Spleen (tissue), 11 donors: ENCODE results near the gene DNAJB4. TPM values are rescaled to one million over a fixed set of nuclear protein-coding genes. Genes with fewer than 3 reads are reported as not detected.

Experiments used
- DNase-seq: peaks from one replicate; pipeline ENCODE4 v3.0.0-alpha.2; 2020
- H3K27ac ChIP-seq, 8 donors: fragments of 200-600 bp; sonication (generic) in 7 of 8; 1 replicate in 4 of 8; 2 replicates in 4 of 8; pipeline versions ENCODE4 v1.5.0 to v1.8.0; 2016 to 2021; ENCODE audit warnings: inconsistent platforms in 4 of 8, mild to moderate bottlenecking in 4 of 8, moderate library complexity in 1 of 8
- H3K27me3 ChIP-seq, 7 donors: fragments of 200-600 bp; sonication (generic) in 6 of 7; replicated peaks in 1 of 7; 1 replicate in 4 of 7; 2 replicates in 3 of 7; pipeline versions ENCODE4 v1.5.0 to v1.8.0; 2016 to 2021; ENCODE audit warnings: inconsistent platforms in 3 of 7, mild to moderate bottlenecking in 1 of 7
- H3K36me3 ChIP-seq, 6 donors: fragments of 200-600 bp; sonication (generic) in 5 of 6; 1 replicate in 4 of 6; 2 replicates in 2 of 6; pipeline versions ENCODE4 v1.5.0 to v1.8.0; 2016 to 2021; ENCODE audit warnings: inconsistent platforms in 2 of 6
- H3K4me1 ChIP-seq, 6 donors: fragments of 200-600 bp; sonication (generic) in 5 of 6; 1 replicate in 3 of 6; 2 replicates in 3 of 6; pipeline versions ENCODE4 v1.5.0 to v1.8.0; 2016 to 2021; ENCODE audit warnings: inconsistent platforms in 3 of 6
- H3K4me3 ChIP-seq, 8 donors: fragments of 200-600 bp; sonication (generic) in 7 of 8; 1 replicate in 4 of 8; 2 replicates in 4 of 8; pipeline versions ENCODE4 v1.5.0 to v1.8.0; 2016 to 2021; ENCODE audit warnings: inconsistent platforms in 4 of 8, mild to moderate bottlenecking in 4 of 8, moderate library complexity in 2 of 8
- H3K9me3 ChIP-seq, 8 donors: fragments of 200-600 bp; sonication (generic) in 7 of 8; 1 replicate in 4 of 8; 2 replicates in 4 of 8; pipeline versions ENCODE4 v1.5.0 to v1.8.0; 2016 to 2021; ENCODE audit warnings: inconsistent platforms in 4 of 8
- POLR2A ChIP-seq, 3 donors: fragments of 450-650 bp; IDR thresholded peaks; one replicate each; pipeline ENCODE4 v1.5.1; 2017; ENCODE audit warnings: antibody characterized with exemption in 3 of 3, mild to moderate bottlenecking in 1 of 3
- POLR2AphosphoS5 ChIP-seq, 3 donors: sonication (generic); formaldehyde crosslinking; IDR thresholded peaks; one replicate each; pipeline ENCODE4 v1.5.1; 2017; ENCODE audit warnings: antibody characterized with exemption in 3 of 3
- WGBS, 5 donors: extraction: QIAGEN DNeasy Blood & Tissue Kit in 3 of 5; methylation state at CpG; one replicate each; pipeline versions ENCODE4 v1.1.5 to v1.1.7; 2013 to 2018; 5-methylcytosine and 5-hydroxymethylcytosine counted together
- intact Hi-C: fragments of 100-400 bp; cut with DNase I; formaldehyde crosslinking; loops from one replicate; pipeline ENCODE4 v1.15.0; 2023; ENCODE audit warnings: low total_unique reads
- polyA plus RNA-seq, 3 donors: library from polyadenylated mRNA; stranded (reverse); fragments of 200-250 nt; gene quantifications; one replicate each; pipeline ENCODE4 v1.2.1, GENCODE V29; 2013
- total RNA-seq, 7 donors: library from RNA; depleted of rRNA in 3 of 7; stranded (reverse); fragments of >200 nt in 3 of 7; fragmentation: NEBNext Ultra II Directional in 4 of 7; extraction: Animal tissue kit (Norgen Biotek cat#: 25700) in 4 of 7; gene quantifications; one replicate each; pipeline versions ENCODE4 v1.1.0 to v1.2.1, GENCODE V29; 2016 to 2021
- TF ChIP-seq, protein P1 (sequence below), 11 experiments: fragments of 200-600 bp in 7 of 11; fragments of 450-650 bp in 4 of 11; sonication (generic) in 4 of 11; IDR thresholded peaks in 8 of 11; conservative IDR thresholded peaks in 3 of 11; 1 replicate in 7 of 11; 2 replicates in 4 of 11; pipeline versions ENCODE4 v1.4.0 to v1.8.0; 2016 to 2021; ENCODE audit warnings: antibody characterized with exemption in 11 of 11, inconsistent platforms in 4 of 11, mild to moderate bottlenecking in 1 of 11
- donor health status: healthy with polysubstance abuse.
- donor health status: DM: no; HTN: no; CAD: no; lungs with moderate emphysema.
- donor health status: DM: no; HTN: no; CAD: no.
- donor health status: Bipolar disorder and iron deficiency.
- donor health status: healthy.
- donor health status: DM: no; HTN: no; CAD: no.
- donor health status: DM: yes; HTN: yes; CAD: no.

The DNAJB4 gene
- total and polyA plus RNA-seq, 10 donors: 10.5 to 66.2 (median 47.1) TPM

DNA sequence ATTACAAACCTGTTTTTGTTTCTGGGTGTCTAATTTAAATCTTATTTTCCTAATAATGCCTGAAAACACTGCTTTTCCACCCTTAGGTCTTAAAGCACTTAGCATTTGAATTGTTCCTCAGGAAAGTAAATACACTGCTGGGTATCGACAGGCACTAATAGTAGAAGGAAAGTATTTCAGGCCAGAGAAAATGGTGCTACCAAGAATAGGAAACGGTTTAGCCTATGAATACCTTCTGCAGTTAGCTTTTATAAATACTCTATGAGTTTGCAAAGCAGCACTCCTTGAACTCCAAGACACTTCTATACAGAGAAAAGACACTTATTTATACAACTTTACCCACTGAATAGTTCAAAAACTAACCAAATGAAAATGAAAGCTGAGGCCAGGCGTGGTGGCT, 32.7 kb upstream of the DNAJB4 start:
- H3K27ac ChIP-seq: no peak overlapping the region
- H3K4me1 ChIP-seq: peaks cover 55 to 100% (median 91%) of the 10 kb centered on the region in 6 donors
- H3K4me3 ChIP-seq: no peak overlapping the region
- no peak for DNase-seq
- intact Hi-C loops: no loop called here
- no peaks in the 10 kb centered on the region for H3K9me3 ChIP-seq
- 78 to 95% (median 87%) methylated on average over 3 of the region's 3 CpGs for WGBS, 5 donors
- H3K27me3 ChIP-seq: no peaks in the 10 kb centered on the region
- H3K36me3 ChIP-seq: peaks cover 0 to 88% (median 29%) of the 10 kb centered on the region in 6 donors
- TF ChIP-seq POLR2AphosphoS5 (IDR thresholded peaks at IDR 0.05) (no peak), POLR2A (IDR thresholded peaks at IDR 0.05) (no peak)
- TF ChIP-seq, protein P1, sequence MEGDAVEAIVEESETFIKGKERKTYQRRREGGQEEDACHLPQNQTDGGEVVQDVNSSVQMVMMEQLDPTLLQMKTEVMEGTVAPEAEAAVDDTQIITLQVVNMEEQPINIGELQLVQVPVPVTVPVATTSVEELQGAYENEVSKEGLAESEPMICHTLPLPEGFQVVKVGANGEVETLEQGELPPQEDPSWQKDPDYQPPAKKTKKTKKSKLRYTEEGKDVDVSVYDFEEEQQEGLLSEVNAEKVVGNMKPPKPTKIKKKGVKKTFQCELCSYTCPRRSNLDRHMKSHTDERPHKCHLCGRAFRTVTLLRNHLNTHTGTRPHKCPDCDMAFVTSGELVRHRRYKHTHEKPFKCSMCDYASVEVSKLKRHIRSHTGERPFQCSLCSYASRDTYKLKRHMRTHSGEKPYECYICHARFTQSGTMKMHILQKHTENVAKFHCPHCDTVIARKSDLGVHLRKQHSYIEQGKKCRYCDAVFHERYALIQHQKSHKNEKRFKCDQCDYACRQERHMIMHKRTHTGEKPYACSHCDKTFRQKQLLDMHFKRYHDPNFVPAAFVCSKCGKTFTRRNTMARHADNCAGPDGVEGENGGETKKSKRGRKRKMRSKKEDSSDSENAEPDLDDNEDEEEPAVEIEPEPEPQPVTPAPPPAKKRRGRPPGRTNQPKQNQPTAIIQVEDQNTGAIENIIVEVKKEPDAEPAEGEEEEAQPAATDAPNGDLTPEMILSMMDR (IDR thresholded peaks at IDR 0.05 in 8 of 11, conservative IDR thresholded peaks at IDR 0.05 in 3 of 11): no peak

DNA sequence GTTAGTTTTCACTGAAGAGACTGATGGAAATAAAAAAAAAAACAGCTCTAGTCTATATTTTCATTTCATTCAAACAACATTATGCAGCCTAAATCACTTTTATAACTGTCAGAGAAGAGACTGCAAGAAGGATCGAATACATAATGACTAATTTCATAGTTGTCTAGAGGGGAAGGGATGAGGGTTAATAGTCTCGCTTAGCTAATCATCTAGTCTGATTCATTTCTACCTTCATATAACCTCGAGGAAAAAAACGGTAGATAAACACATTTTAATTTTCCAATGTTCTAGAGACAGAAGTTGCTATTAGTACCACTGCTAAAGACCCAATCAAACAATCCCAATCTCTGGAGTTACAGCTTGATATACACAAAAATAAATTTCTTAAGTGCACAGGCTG, 29.4 kb upstream of the DNAJB4 start:
- Histone ChIP-seq H3K4me1 (peaks cover 49 to 86% (median 79%) of the 10 kb centered on the region in 6 donors), H3K4me3 (peak overlapping the region in 5 of 8 donors; percentile 4 to 79 (median 64)), H3K36me3 (peaks cover 0 to 57% (median 8%) of the 10 kb centered on the region in 6 donors), H3K27me3 (no peaks in the 10 kb centered on the region), H3K9me3 (no peaks in the 10 kb centered on the region), H3K27ac (peak overlapping the region in 6 of 8 donors; percentile 96 to 99 (median 99))
- WGBS, 5 donors: 24 to 44% (median 36%) methylated on average over 4 of the region's 4 CpGs
- TF ChIP-seq, protein P1 (IDR thresholded peaks at IDR 0.05 in 8 of 11, conservative IDR thresholded peaks at IDR 0.05 in 3 of 11): no peak
- TF ChIP-seq POLR2A (IDR thresholded peaks at IDR 0.05) (no peak), POLR2AphosphoS5 (IDR thresholded peaks at IDR 0.05) (no peak)
- no peak for DNase-seq
- intact Hi-C loops: no loop called here

DNA sequence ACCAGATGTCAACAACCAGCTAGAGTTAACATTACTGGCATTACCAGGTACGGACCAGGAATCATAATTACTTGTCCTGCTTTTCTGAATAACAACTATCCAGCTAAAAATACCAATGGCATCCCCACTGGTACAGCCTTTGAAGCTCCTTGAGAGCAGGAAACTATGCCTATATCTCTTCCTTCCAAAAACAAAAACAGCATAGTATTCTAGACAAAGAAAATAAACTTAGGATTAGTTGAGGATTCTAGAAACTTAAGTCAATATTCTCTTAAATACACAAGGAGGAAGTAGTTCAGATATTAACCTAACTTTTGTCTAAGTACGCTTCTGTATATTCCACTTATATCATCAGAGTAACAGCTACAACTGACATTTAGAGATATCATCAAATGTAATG, 28.8 kb upstream of the DNAJB4 start:
- WGBS, 5 donors: 17 to 31% (median 25%) methylated on average over 2 of the region's 2 CpGs
- H3K36me3 ChIP-seq: peaks cover 0 to 52% (median 7%) of the 10 kb centered on the region in 6 donors
- no peak for TF ChIP-seq POLR2AphosphoS5 (IDR thresholded peaks at IDR 0.05)
- no peak for TF ChIP-seq POLR2A (IDR thresholded peaks at IDR 0.05)
- TF ChIP-seq, protein P1 (IDR thresholded peaks at IDR 0.05 in 8 of 11, conservative IDR thresholded peaks at IDR 0.05 in 3 of 11): no peak
- H3K27ac ChIP-seq: peak overlapping the region in 6 of 8 donors; percentile 96 to 99 (median 99)
- peak overlapping the region; percentile 55 to 79 (median 66) for H3K4me3 ChIP-seq
- H3K27me3 ChIP-seq: no peaks in the 10 kb centered on the region
- intact Hi-C loops: no loop called here
- peaks cover 48 to 86% (median 79%) of the 10 kb centered on the region in 6 donors for H3K4me1 ChIP-seq
- no peak for DNase-seq
- no peaks in the 10 kb centered on the region for H3K9me3 ChIP-seq

GRCh38 chr1:77976433-77977076, 28.2 kb upstream of the DNAJB4 start:
- Histone ChIP-seq H3K4me3 (peak overlapping the region; percentile 55 to 79 (median 66)), H3K27ac (peak overlapping the region in 7 of 8 donors; percentile 29 to 99 (median 99)), H3K9me3 (no peaks in the 10 kb centered on the region), H3K4me1 (peaks cover 49 to 86% (median 78%) of the 10 kb centered on the region in 6 donors), H3K27me3 (no peaks in the 10 kb centered on the region), H3K36me3 (peaks cover 0 to 45% (median 3%) of the 10 kb centered on the region in 6 donors)
- TF ChIP-seq, protein P1 (IDR thresholded peaks at IDR 0.05 in 8 of 11, conservative IDR thresholded peaks at IDR 0.05 in 3 of 11): no peak
- TF ChIP-seq POLR2AphosphoS5 (IDR thresholded peaks at IDR 0.05) (no peak), POLR2A (IDR thresholded peaks at IDR 0.05) (no peak)
- intact Hi-C loops: no loop called here
- DNase-seq: no peak
- WGBS, 5 donors: 58 to 76% (median 63%) methylated on average over 13 of the region's 13 CpGs
